ENCODE data around the gene ARHGEF4.

The ARHGEF4 gene

DNA sequence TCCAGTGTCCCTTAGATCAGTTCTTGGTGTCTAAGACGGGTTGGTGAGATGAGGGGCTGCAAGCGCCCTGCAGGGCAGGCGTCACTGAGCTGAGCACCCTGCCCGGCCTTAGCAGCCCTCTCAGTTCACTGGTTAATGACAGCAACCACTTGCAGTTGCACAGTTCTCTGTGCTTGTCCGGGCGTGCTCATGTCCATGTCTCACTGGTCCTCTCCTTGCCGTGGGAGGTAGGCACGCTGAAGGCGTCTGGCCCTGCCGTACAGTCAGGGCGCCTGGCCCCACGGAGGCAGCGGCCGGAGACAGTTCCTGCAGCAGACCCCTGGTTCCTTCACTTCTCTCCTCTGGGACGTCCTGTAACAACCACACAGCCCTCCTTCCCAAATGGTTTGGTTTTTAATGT is 75.3 kb downstream of the ARHGEF4 start:
- TF ChIP-seq, protein P1, sequence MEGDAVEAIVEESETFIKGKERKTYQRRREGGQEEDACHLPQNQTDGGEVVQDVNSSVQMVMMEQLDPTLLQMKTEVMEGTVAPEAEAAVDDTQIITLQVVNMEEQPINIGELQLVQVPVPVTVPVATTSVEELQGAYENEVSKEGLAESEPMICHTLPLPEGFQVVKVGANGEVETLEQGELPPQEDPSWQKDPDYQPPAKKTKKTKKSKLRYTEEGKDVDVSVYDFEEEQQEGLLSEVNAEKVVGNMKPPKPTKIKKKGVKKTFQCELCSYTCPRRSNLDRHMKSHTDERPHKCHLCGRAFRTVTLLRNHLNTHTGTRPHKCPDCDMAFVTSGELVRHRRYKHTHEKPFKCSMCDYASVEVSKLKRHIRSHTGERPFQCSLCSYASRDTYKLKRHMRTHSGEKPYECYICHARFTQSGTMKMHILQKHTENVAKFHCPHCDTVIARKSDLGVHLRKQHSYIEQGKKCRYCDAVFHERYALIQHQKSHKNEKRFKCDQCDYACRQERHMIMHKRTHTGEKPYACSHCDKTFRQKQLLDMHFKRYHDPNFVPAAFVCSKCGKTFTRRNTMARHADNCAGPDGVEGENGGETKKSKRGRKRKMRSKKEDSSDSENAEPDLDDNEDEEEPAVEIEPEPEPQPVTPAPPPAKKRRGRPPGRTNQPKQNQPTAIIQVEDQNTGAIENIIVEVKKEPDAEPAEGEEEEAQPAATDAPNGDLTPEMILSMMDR (IDR thresholded peaks at IDR 0.05; ENCODE audit: borderline replicate concordance, insufficient read depth, low read depth, low read length): no peak
- no peak overlapping the region for H3K4me3 ChIP-seq (ENCODE audit: low read depth, low read length)

DNA sequence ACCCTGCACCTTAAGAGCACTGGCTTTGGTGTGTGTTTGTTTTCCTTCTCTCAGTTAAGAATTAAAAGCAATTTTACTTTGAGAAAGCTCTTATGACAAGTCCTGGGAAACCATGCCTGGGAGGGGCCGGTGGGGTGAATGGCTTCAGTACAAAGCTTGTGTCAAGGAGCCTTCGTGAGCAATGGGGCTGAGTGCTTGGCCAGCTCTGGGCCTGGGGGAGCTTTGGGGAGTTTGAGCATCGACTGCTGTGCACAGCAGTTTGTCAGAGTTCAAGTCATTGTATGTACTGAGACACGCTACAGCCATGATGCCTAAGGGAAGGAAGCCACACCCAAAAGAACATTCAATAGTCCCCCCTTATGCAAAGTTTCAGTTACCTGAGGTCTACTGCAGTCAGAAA is 75.8 kb downstream of the ARHGEF4 start:
- H3K4me3 ChIP-seq (ENCODE audit: low read depth, low read length): no peak overlapping the region
- TF ChIP-seq, protein P1 (IDR thresholded peaks at IDR 0.05; ENCODE audit: borderline replicate concordance, insufficient read depth, low read depth, low read length): no peak

DNA sequence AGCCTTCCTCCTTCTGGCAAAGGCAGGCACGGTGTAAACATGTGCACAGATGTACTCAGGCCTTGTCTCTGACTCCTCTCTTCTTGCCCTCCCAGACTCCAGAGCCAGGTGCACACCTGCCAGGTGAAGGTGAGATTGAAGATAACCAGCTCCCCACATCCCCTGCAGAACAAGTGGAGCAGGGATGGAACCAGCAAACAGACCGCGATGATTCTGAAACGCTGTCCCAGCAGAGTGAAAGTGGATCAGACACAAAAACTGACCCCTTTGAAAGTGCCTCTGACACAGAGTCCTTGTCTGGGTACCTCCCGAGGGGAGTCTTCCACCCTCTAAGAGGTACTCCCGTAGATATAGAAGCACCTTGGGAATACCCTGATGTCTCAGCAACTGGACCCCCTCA is 77.2 kb downstream of the ARHGEF4 start:
- no peak overlapping the region for H3K4me3 ChIP-seq (ENCODE audit: low read depth, low read length)
- TF ChIP-seq, protein P1 (IDR thresholded peaks at IDR 0.05; ENCODE audit: borderline replicate concordance, insufficient read depth, low read depth, low read length): no peak

DNA sequence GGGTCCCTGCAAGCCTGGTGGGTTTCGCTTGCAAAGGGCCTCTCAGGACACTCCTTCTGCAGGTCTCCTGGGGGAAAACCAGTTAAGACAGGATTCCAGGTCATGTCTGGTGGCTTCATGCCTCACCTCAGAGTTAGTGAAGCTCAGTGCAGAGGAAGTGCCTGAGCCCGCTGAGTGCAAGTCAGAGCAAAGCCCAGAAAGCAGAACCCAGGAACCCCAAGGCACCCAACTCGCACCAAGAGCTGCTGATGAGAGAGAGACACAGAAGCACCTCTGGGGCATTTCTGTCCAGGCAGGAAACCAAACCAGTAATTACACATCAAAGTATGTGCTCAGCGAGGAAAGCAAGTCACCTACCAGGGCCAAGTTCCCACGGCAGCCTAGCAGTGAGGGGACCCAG is 78.4 kb downstream of the ARHGEF4 start:
- no peak overlapping the region for H3K4me3 ChIP-seq (ENCODE audit: low read depth, low read length)
- TF ChIP-seq, protein P1 (IDR thresholded peaks at IDR 0.05; ENCODE audit: borderline replicate concordance, insufficient read depth, low read depth, low read length): no peak

DNA sequence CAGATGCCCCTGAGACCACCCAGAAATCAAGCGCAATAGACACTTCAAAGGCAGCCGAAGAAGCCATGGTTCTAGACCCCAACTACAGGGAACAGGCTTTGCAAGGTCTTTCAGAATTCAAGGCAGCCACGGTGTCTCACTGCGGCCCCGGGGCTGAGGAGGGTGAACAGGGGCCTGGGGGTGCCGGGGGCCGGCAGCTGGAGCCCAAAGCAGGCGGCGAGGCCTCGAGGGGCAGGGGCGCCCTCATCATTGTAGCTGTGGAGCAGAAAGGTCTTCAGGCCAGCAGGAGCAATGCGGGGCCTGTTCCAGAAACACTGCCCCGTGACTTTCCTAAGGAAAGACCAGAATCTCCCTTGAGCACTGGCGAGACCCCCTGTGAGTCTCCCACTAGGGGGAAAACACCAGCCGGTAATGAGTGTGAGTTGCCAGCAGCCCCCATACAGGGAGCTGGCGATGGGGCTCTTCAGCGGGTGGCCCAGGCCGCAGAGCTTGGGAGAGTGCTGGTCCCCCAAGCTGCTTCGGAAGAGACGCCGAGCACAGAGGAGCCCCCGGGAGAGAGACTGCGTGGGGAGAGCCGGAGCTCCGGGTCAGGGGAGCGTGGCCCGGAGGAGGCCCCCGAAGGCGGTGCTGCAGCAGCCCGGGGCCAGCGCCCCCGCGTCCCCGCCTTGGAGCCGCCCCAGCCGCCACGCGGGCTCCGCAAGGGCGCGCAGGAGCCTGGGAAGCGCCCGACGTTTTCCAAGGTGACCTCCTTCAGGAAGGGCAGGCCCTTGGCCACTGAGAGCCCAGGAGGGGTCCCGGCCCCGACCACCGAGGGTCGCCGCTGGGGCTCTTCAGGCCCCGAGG is 79.1 kb downstream of the ARHGEF4 start:
- TF ChIP-seq, protein P1 (IDR thresholded peaks at IDR 0.05; ENCODE audit: borderline replicate concordance, insufficient read depth, low read depth, low read length): no peak
- no peak overlapping the region for H3K4me3 ChIP-seq (ENCODE audit: low read depth, low read length)

DNA sequence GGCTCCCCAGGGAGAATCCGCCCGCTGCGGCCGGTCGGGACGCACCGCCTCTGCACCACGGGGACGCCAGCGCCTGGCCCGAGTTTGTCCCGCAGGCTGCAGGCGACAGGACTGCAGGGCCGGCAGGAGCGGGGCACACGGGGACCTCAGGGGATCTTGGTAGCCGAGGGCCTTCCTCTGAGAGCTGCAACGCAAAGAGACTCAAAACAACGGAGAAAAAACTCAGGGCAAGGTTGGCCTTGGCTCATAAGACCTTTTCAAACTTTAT is 79.7 kb downstream of the ARHGEF4 start:
- H3K4me3 ChIP-seq (ENCODE audit: low read depth, low read length): no peak overlapping the region

More for the DNA sequence above, 79.7 kb downstream of the ARHGEF4 start:
- TF ChIP-seq, protein P1 (IDR thresholded peaks at IDR 0.05; ENCODE audit: borderline replicate concordance, insufficient read depth, low read depth, low read length): no peak
